Erythroblast (primary cell): ENCODE measurements around the gene CUTC.

ENCODE experiments used
- GATA1 ChIP-seq: IDR thresholded peaks from 2 replicates; pipeline ENCODE4 v1.6.1; 2011; ENCODE audit warnings: low read depth, mild to moderate bottlenecking, control low read depth, low read length, moderate library complexity
- POLR2A ChIP-seq: IDR thresholded peaks from 2 replicates; pipeline ENCODE4 v1.6.1; 2011; ENCODE audit warnings: mild to moderate bottlenecking, low read length

DNA sequence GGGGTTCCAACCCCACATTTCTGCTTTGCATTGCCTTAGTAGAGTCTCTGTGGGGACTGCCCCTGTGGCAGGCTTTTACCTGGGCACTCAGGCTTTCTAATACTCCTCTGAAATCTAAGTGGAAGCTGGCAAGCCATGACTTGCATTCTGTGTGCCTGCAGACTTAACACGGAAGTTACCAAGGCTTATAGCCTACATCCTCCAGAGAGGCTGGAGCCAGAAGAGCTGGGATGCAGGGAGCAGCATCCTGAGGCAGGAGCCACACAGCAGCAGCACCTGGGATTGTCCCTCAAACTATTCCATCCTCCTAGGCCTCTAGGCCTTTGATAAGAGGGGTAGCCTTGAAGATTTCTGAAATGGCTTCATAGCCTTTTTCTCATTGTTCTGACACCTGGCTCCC is 28.3 kb downstream of the CUTC start:
- no peak for TF ChIP-seq POLR2A
- no peak for TF ChIP-seq GATA1
